GM12878 (cell line): Measurements from ENCODE around the gene VGLL2. TPM values are rescaled to one million over a fixed set of nuclear protein-coding genes. Genes with fewer than 3 reads are reported as not detected.

Source experiments
- ATAC-seq: fragments of 200-7000 bp; cut with Tn5 transposase; 3 replicates; pipeline ENCODE4 v1.9.1; 2020; ENCODE audit warnings: mild to moderate bottlenecking, moderate library complexity
- BruUV-seq: library from RNA; stranded (reverse); fragments of 400-500 nt; replicated peaks from 2 replicates; lab custom pipeline; 2021; lab: Mats Ljungman, UMichigan
- CTCF ChIA-PET: fragments of 300-600 bp; sonication (Branson Sonifier 250); formaldehyde crosslinking; extraction: SDS; loops from one replicate; lab custom pipeline; 2021; ENCODE audit warnings: inconsistent platforms; lab: Yijun Ruan, JAX
- POLR2A ChIA-PET: fragments of 350-600 bp; formaldehyde crosslinking; extraction: SDS; loops from one replicate; lab custom pipeline; 2021; ENCODE audit warnings: inconsistent platforms; lab: Charles Lee
- RAD21 ChIA-PET: fragments of 300-600 bp; sonication (Branson Sonifier 250); formaldehyde crosslinking; loops from one replicate; lab custom pipeline; 2023; ENCODE audit warnings: antibody characterized with exemption; ENCODE audit not compliant: unreplicated experiment; lab: Charles Lee
- SMC1A ChIA-PET: fragments of 300-600 bp; sonication (Branson Sonifier 250); formaldehyde crosslinking; loops from one replicate; lab custom pipeline; 2023; ENCODE audit not compliant: unreplicated experiment, uncharacterized antibody; lab: Charles Lee
- DNase-seq: peaks from one replicate; pipeline ENCODE4 v3.0.0-alpha.2; 2011; ENCODE audit warnings: low read depth, low spot score
- FAIRE-seq: peaks from 3 replicates; lab custom pipeline; 2011; peaks lifted over from hg19 to GRCh38; lab: Jason Lieb, UNC
- H2AFZ ChIP-seq: 2 replicates; pipeline ENCODE4 v1.6.0; 2011; ENCODE audit warnings: low read depth, low read length, control low read depth; ENCODE audit not compliant: control insufficient read depth
- H3K27ac ChIP-seq: 2 replicates; pipeline ENCODE4 v1.5.1; 2011; ENCODE audit warnings: control low read depth; ENCODE audit not compliant: control insufficient read depth, insufficient read depth
- H3K27me3 ChIP-seq, 2 experiments: replicated peaks in 1 of 2; 2 replicates each; pipeline versions ENCODE4 v1.6.0 to v1.6.1; 2011; ENCODE audit warnings: low read length in 1 of 2; ENCODE audit not compliant: control insufficient read depth in 2 of 2, insufficient read depth in 2 of 2
- H3K36me3 ChIP-seq, 2 experiments: 2 replicates each; pipeline ENCODE4 v1.5.1; 2011; ENCODE audit warnings: low read length in 1 of 2; ENCODE audit not compliant: control insufficient read depth in 2 of 2, insufficient read depth in 2 of 2
- H3K4me1 ChIP-seq: 2 replicates; pipeline ENCODE4 v1.6.1; 2011; ENCODE audit warnings: mild to moderate bottlenecking, low read length, moderate library complexity, mixed read lengths; ENCODE audit not compliant: control insufficient read depth, insufficient read depth
- H3K4me2 ChIP-seq: 2 replicates; pipeline ENCODE4 v1.6.0; 2011; ENCODE audit warnings: control low read depth; ENCODE audit not compliant: control insufficient read depth, insufficient read depth
- H3K4me3 ChIP-seq: fragments of 200-600 bp; sonication (generic); 2 replicates; pipeline ENCODE4 v1.5.1; 2016
- H3K79me2 ChIP-seq: 2 replicates; pipeline ENCODE4 v1.6.0; 2011; ENCODE audit warnings: low read length; ENCODE audit not compliant: control insufficient read depth, insufficient read depth
- H3K9ac ChIP-seq: 2 replicates; pipeline ENCODE4 v1.8.0; 2011; ENCODE audit warnings: low read length, control low read depth, mixed read lengths; ENCODE audit not compliant: control insufficient read depth, insufficient read depth
- H3K9me3 ChIP-seq: replicated peaks from 3 replicates; pipeline ENCODE4 v1.5.1; 2011; ENCODE audit warnings: mild to moderate bottlenecking, low read length; ENCODE audit not compliant: control insufficient read depth, insufficient read depth
- H4K20me1 ChIP-seq: 2 replicates; pipeline ENCODE4 v1.6.0; 2011; ENCODE audit not compliant: control insufficient read depth, insufficient read depth
- BHLHE40 ChIP-seq, 2 experiments: fragments of 450-650 bp in 1 of 2; IDR thresholded peaks; 2 replicates each; pipeline ENCODE4 v1.6.1; 2011 to 2017; ENCODE audit warnings: low read depth in 2 of 2, borderline replicate concordance in 1 of 2, improper control_type of control experiment in 1 of 2, low read length in 1 of 2, mild to moderate bottlenecking in 1 of 2
- CEBPZ ChIP-seq: fragments of 150-350 bp; IDR thresholded peaks from 2 replicates; pipeline ENCODE4 v1.6.1; 2016; ENCODE audit warnings: low read depth, low read length
- CREM ChIP-seq: IDR thresholded peaks from 2 replicates; pipeline ENCODE4 v1.6.1; 2014; ENCODE audit warnings: antibody characterized with exemption, low read depth
- IKZF1 ChIP-seq: fragments of 450-650 bp; conservative IDR thresholded peaks from 2 replicates; pipeline ENCODE4 v1.6.1; 2017; ENCODE audit warnings: antibody characterized with exemption, mild to moderate bottlenecking
- ZBED1 ChIP-seq: IDR thresholded peaks from 2 replicates; pipeline ENCODE4 v1.6.1; 2016; ENCODE audit warnings: borderline replicate concordance
- WGBS: methylation state at CpG from one replicate; pipeline ENCODE4 v1.1.6; 2016; ENCODE audit warnings: low lambda C conversion rate; ENCODE audit not compliant: insufficient replicate concordance, insufficient coverage; ENCODE audit errors: missing lambda C conversion rate; 5-methylcytosine and 5-hydroxymethylcytosine counted together
- in situ Hi-C: fragments of 300-500 bp; cut with MboI; formaldehyde crosslinking; loops from 9 replicates; pipeline ENCODE4 v1.14.3; 2018; ENCODE audit warnings: mixed read lengths
- intact Hi-C: fragments of 100-400 bp; cut with micrococcal nuclease; formaldehyde crosslinking; loops from one replicate; pipeline ENCODE4 v1.14.2; 2022; ENCODE audit not compliant: unreplicated experiment
- polyA plus RNA-seq, 11 experiments: library from polyadenylated mRNA; depleted of rRNA in 4 of 11; unstranded in 6 of 11; stranded (reverse) in 5 of 11; fragments of >200 nt; fragmentation: Nextera tagmentation in 4 of 11; fragmentation: Illumina TruSeq in 1 of 11; extraction: Ambion mirVana in 4 of 11; extraction: Trizol in 1 of 11; gene quantifications; 1 replicate in 1 of 11; 2 replicates in 10 of 11; pipeline versions ENCODE4 v1.2.1 to v1.2.3, GENCODE V29; 2011 to 2016; ENCODE audit warnings: inconsistent platforms in 2 of 11, missing spikeins in 2 of 11, low read depth in 1 of 11
- total RNA-seq, 4 experiments: library from RNA; depleted of rRNA in 3 of 4; stranded (reverse); fragments of >200 nt in 3 of 4; fragmentation: Illumina TruSeq in 1 of 4; extraction: Trizol in 1 of 4; gene quantifications; 2 replicates each; pipeline versions ENCODE4 v1.2.1 to v1.2.3, GENCODE V29; 2013 to 2021

Gene VGLL2
- total and polyA plus RNA-seq, 10 of the 15 experiments (the other 5 are each of a cell fraction or from before 2014, with no cell fraction given) = not detected

GRCh38 chr6:117253785-117254184 is 11.6 kb upstream of the VGLL2 start:
- BruUV-seq = no TSS peak
- no peak overlapping the region for H3K9ac ChIP-seq
- FAIRE-seq = no peak
- no peaks in the 10 kb centered on the region for H4K20me1 ChIP-seq
- no peak overlapping the region for H3K4me3 ChIP-seq
- H3K4me1 ChIP-seq = no peaks in the 10 kb centered on the region
- intact Hi-C loops = no loop called here
- ChIA-PET POLR2A (no interaction called here), RAD21 (no interaction called here), SMC1A (no interaction called here), CTCF (no interaction called here)
- H3K36me3 ChIP-seq = no peaks in the 10 kb centered on the region
- 18% methylated on average over 2 of the region's 2 CpGs for WGBS
- no peaks in the 10 kb centered on the region for H3K9me3 ChIP-seq
- no peak overlapping the region for H3K27ac ChIP-seq
- ATAC-seq = no peak
- no peaks in the 10 kb centered on the region for H3K79me2 ChIP-seq
- H3K4me2 ChIP-seq = no peak overlapping the region
- H3K27me3 ChIP-seq = no peaks in the 10 kb centered on the region
- no peak for TF ChIP-seq CEBPZ
- TF ChIP-seq CREM = no peak
- no peak for TF ChIP-seq IKZF1
- TF ChIP-seq ZBED1 = no peak
- TF ChIP-seq BHLHE40 (IDR thresholded peaks at IDR 0.05; ENCODE audit: borderline replicate concordance in 1 of 2, low read depth in 2 of 2, low read length in 1 of 2) = no peak
- DNase-seq = no peak
- in situ Hi-C loops = no loop called here
- no peak overlapping the region for H2AFZ ChIP-seq
